ENCODE data around the gene SGK1. TPM values are rescaled to one million over a fixed set of nuclear protein-coding genes. Genes with fewer than 3 reads are reported as not detected.
"Not testable (repeated sequence)": the region's sequence is repeated elsewhere in the genome, so short reads cannot be mapped to it uniquely, and the experiment has no call there.

Gene SGK1
- total and polyA plus RNA-seq, 12 donors: 86.0 to 685 (median 192) TPM

- intact Hi-C loops (cut with DNase I): no loop called here
- Histone ChIP-seq H3K4me3 (no peak overlapping the region), H3K9me3 (replicated peaks in 1 of 3) (peaks cover 0 to under 1% (median 0%) of the 10 kb centered on the region in 3 donors), H3K27ac (no peak overlapping the region), H3K36me3 (replicated peaks in 1 of 2) (no peaks in the 10 kb centered on the region), H3K4me1 (replicated peaks in 1 of 2) (peaks cover 4 to 5% of the 10 kb centered on the region in 2 donors), H3K27me3 (no peaks in the 10 kb centered on the region)
- no peak for TF ChIP-seq POLR2A (IDR thresholded peaks at IDR 0.05)
- TF ChIP-seq, protein P1, sequence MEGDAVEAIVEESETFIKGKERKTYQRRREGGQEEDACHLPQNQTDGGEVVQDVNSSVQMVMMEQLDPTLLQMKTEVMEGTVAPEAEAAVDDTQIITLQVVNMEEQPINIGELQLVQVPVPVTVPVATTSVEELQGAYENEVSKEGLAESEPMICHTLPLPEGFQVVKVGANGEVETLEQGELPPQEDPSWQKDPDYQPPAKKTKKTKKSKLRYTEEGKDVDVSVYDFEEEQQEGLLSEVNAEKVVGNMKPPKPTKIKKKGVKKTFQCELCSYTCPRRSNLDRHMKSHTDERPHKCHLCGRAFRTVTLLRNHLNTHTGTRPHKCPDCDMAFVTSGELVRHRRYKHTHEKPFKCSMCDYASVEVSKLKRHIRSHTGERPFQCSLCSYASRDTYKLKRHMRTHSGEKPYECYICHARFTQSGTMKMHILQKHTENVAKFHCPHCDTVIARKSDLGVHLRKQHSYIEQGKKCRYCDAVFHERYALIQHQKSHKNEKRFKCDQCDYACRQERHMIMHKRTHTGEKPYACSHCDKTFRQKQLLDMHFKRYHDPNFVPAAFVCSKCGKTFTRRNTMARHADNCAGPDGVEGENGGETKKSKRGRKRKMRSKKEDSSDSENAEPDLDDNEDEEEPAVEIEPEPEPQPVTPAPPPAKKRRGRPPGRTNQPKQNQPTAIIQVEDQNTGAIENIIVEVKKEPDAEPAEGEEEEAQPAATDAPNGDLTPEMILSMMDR (IDR thresholded peaks at IDR 0.05): no peak
- no peak for DNase-seq
- 89 to 93% (median 92%) methylated on average over 3 of the region's 3 CpGs for WGBS, 4 donors
Measured at GRCh38 chr6:134198093-134198492, 119.8 kb downstream of the SGK1 start.

DNA sequence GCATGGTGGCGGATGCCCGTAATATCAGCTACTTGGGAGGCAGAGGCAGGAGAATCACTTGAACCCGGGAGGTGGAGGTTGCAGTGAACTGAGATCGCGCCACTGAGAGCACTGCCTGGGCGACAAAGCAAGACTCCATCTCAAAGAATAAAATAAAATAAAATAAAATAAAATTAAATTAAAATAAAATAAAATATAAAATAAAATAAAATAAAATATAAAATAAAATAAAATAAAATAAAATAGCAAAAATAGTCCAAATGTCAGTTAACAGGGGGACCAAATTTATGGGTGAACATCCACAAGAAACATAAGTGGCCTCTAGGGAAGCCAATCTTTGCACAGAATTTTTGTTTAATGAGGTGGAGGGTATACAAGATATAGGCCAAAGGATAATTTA is 120.2 kb downstream of the SGK1 start:
- DNase-seq; H3K27me3 ChIP-seq; intact Hi-C loops (cut with DNase I); H3K4me1 ChIP-seq (replicated peaks in 1 of 2); H3K9me3 ChIP-seq (replicated peaks in 1 of 3); H3K4me3 ChIP-seq; H3K27ac ChIP-seq; H3K36me3 ChIP-seq (replicated peaks in 1 of 2): not testable (repeated sequence)
- WGBS, 4 donors: 92 to 99% (median 95%) methylated on average over 6 of the region's 6 CpGs

DNA sequence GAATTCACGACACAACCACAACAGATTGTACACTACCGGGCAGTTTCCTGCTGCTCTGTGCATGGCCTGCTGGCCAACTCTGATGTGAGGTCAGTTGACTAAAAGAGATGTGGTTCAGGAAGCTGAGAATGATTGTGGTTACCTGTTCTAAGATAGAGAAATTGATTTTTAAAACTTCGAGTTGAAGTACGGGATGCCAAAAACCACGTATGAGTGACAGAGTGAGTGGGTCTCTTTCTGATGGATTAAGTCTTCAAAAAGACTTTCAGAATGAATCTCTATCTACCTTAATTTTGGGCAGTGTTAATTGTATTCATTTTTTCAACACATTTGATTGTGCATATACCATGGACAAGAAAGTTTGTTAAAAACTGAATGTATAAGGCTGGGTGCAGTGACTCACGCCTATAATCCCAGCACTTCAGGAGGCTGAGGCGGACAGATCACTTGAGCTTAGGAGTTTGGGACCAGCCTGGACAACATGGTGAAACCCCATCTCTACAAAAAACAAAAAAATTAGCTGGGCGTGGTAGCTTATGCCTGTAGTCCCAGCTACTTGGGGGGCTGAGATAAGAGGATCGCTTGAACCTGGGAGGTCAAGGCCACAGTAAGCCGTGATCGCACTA is 121.2 kb downstream of the SGK1 start:
- intact Hi-C loops (cut with DNase I): no loop called here
- H3K27me3 ChIP-seq: no peaks in the 10 kb centered on the region
- TF ChIP-seq, protein P1 (IDR thresholded peaks at IDR 0.05): no peak
- no peak for TF ChIP-seq POLR2A (IDR thresholded peaks at IDR 0.05)
- H3K4me1 ChIP-seq (replicated peaks in 1 of 2): peaks cover 4 to 5% of the 10 kb centered on the region in 2 donors
- H3K9me3 ChIP-seq (replicated peaks in 1 of 3): no peaks in the 10 kb centered on the region
- H3K27ac ChIP-seq: no peak overlapping the region
- no peaks in the 10 kb centered on the region for H3K36me3 ChIP-seq (replicated peaks in 1 of 2)
- WGBS, 4 donors: 87 to 92% (median 89%) methylated on average over 11 of the region's 11 CpGs
- no peak overlapping the region for H3K4me3 ChIP-seq
- no peak for DNase-seq

DNA sequence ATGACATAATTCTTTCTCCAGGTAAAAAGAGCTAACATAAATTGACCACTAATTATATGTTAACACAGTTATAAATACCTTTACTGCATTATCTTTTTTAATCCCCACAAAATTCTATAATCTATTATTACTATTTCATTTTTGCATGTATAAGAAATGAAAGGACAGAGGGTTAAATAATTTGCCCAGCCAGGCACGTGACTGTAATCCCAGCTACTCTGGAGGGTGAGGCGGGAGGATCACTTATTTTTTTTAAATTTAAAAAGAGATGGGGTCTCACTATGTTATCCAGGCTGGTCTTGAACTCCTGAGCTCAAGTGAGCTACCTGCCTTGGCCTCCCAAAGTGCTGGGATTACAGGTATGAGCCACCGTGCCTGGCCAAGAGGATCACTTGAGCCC is 121.9 kb downstream of the SGK1 start:
- no peak for DNase-seq
- H3K27me3 ChIP-seq: no peaks in the 10 kb centered on the region
- no peak overlapping the region for H3K4me3 ChIP-seq
- 86 to 92% (median 91%) methylated on average over 3 of the region's 3 CpGs for WGBS, 4 donors
- intact Hi-C loops (cut with DNase I): no loop called here
- no peak overlapping the region for H3K27ac ChIP-seq
- no peaks in the 10 kb centered on the region for H3K9me3 ChIP-seq (replicated peaks in 1 of 3)
- no peaks in the 10 kb centered on the region for H3K36me3 ChIP-seq (replicated peaks in 1 of 2)
- H3K4me1 ChIP-seq (replicated peaks in 1 of 2): peaks cover 4 to 5% of the 10 kb centered on the region in 2 donors
- TF ChIP-seq, protein P1 (IDR thresholded peaks at IDR 0.05): no peak
- TF ChIP-seq POLR2A (IDR thresholded peaks at IDR 0.05): no peak
